GM18861 (cell line): ENCODE measurements around the gene ST6GALNAC5.
"Not testable (repeated sequence)": the region's sequence is repeated elsewhere in the genome, so short reads cannot be mapped to it uniquely, and the experiment has no call there.

Source experiments
- ATAC-seq: cut with Tn5 transposase; IDR thresholded peaks from one replicate; pipeline ENCODE4 v1.9.1; 2021; ENCODE audit not compliant: unreplicated experiment

ST6GALNAC5 gene

GRCh38 chr1:76865696-76866286, 1.5 kb upstream of the ST6GALNAC5 start:
- no peak for ATAC-seq

DNA sequence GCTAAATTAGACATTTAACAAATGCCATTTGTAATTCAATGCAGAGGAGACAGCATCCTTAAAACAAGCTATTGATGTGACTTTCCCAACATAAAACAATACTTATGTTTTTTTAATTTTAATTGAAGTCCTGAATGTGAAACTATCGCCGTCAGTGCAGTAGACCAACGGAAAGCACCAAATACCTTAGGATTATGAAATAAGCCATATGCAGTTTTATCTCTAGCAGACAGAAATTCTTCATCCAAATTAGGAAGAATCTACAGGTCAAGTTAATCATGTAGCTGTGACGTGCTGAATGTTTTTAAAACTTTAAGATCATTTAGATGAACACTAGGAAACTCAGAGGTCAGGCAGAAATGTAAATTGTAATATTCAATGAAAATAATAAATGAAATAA, 714 bp upstream of the ST6GALNAC5 start:
- ATAC-seq: no peak

DNA sequence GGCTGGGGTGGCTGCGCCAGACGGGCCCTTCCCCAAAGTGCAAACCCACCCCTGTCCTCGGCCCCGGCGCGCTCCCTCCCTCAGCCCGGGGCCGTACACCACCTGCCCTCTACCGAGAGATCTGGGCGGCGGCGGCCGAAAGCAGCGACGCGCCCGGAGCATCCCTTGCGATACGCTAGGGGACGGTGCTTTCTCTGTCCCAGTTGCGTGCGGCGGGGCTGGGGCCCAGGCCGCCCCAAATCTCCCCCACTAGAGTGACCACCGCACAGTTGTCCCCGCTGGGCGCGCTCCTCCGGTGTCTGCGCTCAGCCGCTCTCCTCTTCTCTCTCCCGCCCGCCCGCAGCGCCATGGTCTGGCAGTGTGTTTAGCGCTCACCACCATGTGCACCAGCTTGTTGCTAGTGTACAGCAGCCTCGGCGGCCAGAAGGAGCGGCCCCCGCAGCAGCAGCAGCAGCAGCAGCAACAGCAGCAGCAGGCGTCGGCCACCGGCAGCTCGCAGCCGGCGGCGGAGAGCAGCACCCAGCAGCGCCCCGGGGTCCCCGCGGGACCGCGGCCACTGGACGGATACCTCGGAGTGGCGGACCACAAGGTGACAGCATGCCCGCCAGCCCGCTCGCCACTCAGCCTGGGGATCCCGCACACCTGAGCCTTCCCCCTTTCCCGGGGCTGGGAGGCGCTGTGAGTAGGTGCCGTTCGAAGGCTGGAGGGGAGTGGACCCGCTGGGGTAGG, 1.0 kb downstream of the ST6GALNAC5 start:
- ATAC-seq: no peak

GRCh38 chr1:76868916-76869315, 1.6 kb downstream of the ST6GALNAC5 start:
- ATAC-seq: no peak

DNA sequence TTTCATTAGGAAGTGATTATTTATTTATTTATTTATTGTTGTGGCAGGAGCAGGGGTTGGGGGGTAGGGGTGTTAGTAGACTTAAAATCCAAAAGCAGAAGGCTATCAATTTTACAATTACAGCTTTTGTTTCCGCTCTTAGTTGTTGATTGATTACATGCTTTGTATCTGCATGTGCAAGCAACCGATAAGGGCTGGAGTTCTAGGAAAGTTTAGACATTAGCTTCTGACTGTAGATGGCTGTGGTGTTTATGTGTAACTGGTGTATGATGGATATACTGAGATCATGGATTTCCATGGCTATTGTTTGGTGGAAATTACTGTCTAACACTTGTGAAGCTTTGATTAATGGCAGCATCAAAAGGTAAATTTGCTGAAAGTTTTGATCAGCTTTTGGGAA, 2.8 kb downstream of the ST6GALNAC5 start:
- no peak for ATAC-seq

GRCh38 chr1:76871355-76871974, 4.2 kb downstream of the ST6GALNAC5 start:
- ATAC-seq: peak; percentile 97

- no peak for ATAC-seq
Measured at GRCh38 chr1:76872944-76873343, 5.7 kb downstream of the ST6GALNAC5 start.

GRCh38 chr1:76876655-76877395, 9.5 kb downstream of the ST6GALNAC5 start:
- no peak for ATAC-seq

GRCh38 chr1:76879014-76879413, 11.7 kb downstream of the ST6GALNAC5 start:
- not testable (repeated sequence) for ATAC-seq

- ATAC-seq: no peak
Measured at GRCh38 chr1:76881762-76882161, 14.5 kb downstream of the ST6GALNAC5 start.

DNA sequence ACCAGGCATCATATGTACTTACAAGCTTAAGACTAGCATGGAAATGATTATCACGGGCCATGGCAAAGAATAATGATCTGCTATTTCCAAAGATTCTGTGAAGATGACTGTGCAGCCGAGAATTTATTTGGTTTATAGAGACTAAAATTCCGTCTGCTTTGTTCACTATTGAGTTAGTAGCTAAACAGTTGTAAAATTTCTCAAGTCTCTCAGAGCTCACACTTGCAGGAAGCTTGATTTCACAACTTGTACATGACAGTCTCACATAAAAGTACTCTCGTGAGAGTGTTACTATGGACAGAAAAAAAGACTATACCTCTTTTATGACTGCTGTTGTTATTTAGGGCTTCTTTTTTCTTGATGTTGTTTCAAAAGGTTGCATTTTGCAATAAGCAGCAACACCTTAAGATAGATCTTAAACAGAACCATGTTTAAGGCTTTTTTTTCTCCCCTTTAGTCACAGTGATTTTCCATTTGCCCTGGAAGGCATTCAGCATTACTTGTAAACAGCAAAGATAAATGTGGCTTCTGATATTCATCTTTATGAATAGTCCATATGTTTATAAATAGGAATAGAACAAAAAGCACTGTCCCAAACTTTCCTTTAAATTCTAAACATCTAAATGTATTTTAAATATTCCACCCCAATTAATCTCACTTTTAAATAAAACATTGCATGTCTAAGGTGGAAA, 24.8 kb downstream of the ST6GALNAC5 start:
- ATAC-seq: no peak

DNA sequence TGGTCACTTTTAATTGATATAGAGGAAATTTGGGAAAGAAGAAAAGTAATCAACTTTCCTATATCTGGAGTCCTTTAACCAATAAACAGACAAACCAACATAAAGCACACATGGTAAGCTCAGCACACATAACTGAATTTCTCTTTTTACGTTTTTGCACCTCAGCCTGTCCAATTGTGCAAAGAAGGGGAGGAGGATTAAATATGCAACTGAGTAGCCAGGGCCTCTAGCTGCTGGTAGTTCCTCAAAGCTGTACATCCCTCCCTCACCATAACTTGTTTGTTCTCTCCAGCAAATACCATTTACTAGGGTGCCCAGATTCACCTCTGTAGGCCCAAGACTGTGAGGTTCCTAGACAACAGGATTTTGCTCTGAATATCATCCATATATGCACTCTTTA, 25.4 kb downstream of the ST6GALNAC5 start:
- no peak for ATAC-seq

GRCh38 chr1:76901158-76901767, 34.0 kb downstream of the ST6GALNAC5 start:
- ATAC-seq: peak; percentile 100

GRCh38 chr1:76905876-76906595, 38.8 kb downstream of the ST6GALNAC5 start:
- ATAC-seq: no peak

GRCh38 chr1:76909311-76909710, 42.0 kb downstream of the ST6GALNAC5 start:
- ATAC-seq: no peak

- no peak for ATAC-seq
Measured at GRCh38 chr1:76919085-76919484, 51.8 kb downstream of the ST6GALNAC5 start.

DNA sequence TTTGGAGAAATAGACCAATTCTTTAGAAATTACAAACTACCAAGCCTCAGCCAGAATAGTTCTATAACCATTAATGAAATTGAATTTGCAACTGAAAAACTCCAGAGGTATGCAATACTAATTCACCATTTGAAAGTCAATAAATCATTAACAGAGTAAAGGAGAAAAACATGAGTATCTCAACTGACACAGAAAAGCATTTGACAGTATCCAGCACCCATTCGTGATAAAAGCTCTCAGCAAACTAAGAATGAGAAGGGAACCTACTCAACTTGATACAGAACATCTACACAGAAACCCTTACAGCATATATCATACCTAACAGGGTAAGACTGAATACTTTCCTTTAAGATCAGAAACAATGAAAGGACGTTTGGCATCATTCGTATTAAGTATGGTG, 54.3 kb downstream of the ST6GALNAC5 start:
- no peak for ATAC-seq

DNA sequence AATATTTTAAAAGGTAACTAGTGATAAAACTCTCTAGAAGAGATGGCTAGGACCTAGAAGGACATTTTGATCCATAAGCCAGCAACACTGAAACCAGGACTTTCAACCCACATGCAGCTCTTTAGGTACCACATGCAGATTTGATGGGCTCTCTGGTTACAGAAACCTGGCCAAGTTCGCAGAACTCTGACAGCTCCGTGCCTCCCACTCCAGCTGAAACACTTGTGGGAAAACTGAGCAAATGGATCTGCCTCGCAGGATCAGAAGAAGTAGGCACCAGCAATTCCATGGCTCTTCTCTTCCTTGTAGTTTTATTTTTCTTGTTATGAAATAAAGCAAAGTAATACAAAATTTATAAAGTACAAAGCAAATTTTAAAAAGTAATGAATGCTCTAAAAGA, 58.5 kb downstream of the ST6GALNAC5 start:
- ATAC-seq: no peak

DNA sequence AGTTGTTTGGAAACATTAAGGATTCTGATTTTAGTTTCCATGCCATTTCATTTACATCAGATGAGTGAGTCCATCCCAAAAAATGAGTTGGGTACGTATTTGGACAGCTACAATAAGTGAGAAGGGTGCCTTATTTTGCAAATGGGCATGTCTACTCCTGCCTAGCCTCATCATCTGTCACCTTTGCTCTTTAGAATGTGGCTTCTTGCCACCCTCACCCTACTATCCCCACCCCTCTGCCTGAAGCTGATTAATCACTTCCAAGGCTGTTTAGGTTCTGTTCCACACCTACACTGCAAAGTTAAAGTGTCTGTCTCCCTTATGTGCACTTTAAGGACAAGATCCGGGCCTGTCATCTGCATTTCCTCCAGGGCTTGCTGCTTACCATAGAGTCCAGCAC, 61.2 kb downstream of the ST6GALNAC5 start:
- ATAC-seq: no peak

GRCh38 chr1:76929136-76929535, 61.9 kb downstream of the ST6GALNAC5 start:
- ATAC-seq: no peak
